ENCODE measurements around the gene LGALS9.
"Not testable (repeated sequence)": the region's sequence is repeated elsewhere in the genome, so short reads cannot be mapped to it uniquely, and the experiment has no call there.

LGALS9 gene

GRCh38 chr17:27669136-27669535 is 38.1 kb downstream of the LGALS9 start:
- no peak overlapping the region for H3K9ac ChIP-seq (ENCODE audit: low read depth in 1 of 2, low read length in 2 of 2)
- H3K9me3 ChIP-seq (ENCODE audit: control insufficient read depth in 2 of 2, low read length in 2 of 2): no peaks in the 10 kb centered on the region
- H3K4me1 ChIP-seq (ENCODE audit: control insufficient read depth in 2 of 2, insufficient read depth in 2 of 2, low read length in 2 of 2): no peaks in the 10 kb centered on the region
- no peaks in the 10 kb centered on the region for H3K27me3 ChIP-seq (ENCODE audit: control insufficient read depth in 2 of 2, insufficient read depth in 2 of 2, low read length in 2 of 2)
- H3K27ac ChIP-seq (ENCODE audit: low read depth in 2 of 2, low read length in 2 of 2): no peak overlapping the region
- no peaks in the 10 kb centered on the region for H3K36me3 ChIP-seq (ENCODE audit: control insufficient read depth in 2 of 2, insufficient read depth in 2 of 2, low read length in 2 of 2)
- H3K4me3 ChIP-seq (ENCODE audit: low read length in 2 of 2): no peak overlapping the region

GRCh38 chr17:27669850-27670249 is 38.9 kb downstream of the LGALS9 start:
- H3K36me3 ChIP-seq (ENCODE audit: control insufficient read depth in 2 of 2, insufficient read depth in 2 of 2, low read length in 2 of 2): no peaks in the 10 kb centered on the region
- no peaks in the 10 kb centered on the region for H3K9me3 ChIP-seq (ENCODE audit: control insufficient read depth in 2 of 2, low read length in 2 of 2)
- H3K9ac ChIP-seq (ENCODE audit: low read depth in 1 of 2, low read length in 2 of 2): no peak overlapping the region
- H3K27me3 ChIP-seq (ENCODE audit: control insufficient read depth in 2 of 2, insufficient read depth in 2 of 2, low read length in 2 of 2): no peaks in the 10 kb centered on the region
- H3K4me3 ChIP-seq (ENCODE audit: low read length in 2 of 2): no peak overlapping the region
- no peaks in the 10 kb centered on the region for H3K4me1 ChIP-seq (ENCODE audit: control insufficient read depth in 2 of 2, insufficient read depth in 2 of 2, low read length in 2 of 2)
- no peak overlapping the region for H3K27ac ChIP-seq (ENCODE audit: low read depth in 2 of 2, low read length in 2 of 2)

- Histone ChIP-seq H3K4me1 (ENCODE audit: control insufficient read depth in 2 of 2, insufficient read depth in 2 of 2, low read length in 2 of 2) (no peaks in the 10 kb centered on the region), H3K27ac (ENCODE audit: low read depth in 2 of 2, low read length in 2 of 2) (no peak overlapping the region), H3K9ac (ENCODE audit: low read depth in 1 of 2, low read length in 2 of 2) (no peak overlapping the region), H3K4me3 (ENCODE audit: low read length in 2 of 2) (no peak overlapping the region), H3K9me3 (ENCODE audit: control insufficient read depth in 2 of 2, low read length in 2 of 2) (no peaks in the 10 kb centered on the region), H3K27me3 (ENCODE audit: control insufficient read depth in 2 of 2, insufficient read depth in 2 of 2, low read length in 2 of 2) (no peaks in the 10 kb centered on the region), H3K36me3 (ENCODE audit: control insufficient read depth in 2 of 2, insufficient read depth in 2 of 2, low read length in 2 of 2) (no peaks in the 10 kb centered on the region)
Measured at GRCh38 chr17:27670791-27671590, 40.0 kb downstream of the LGALS9 start.

GRCh38 chr17:27671591-27671910 is 40.6 kb downstream of the LGALS9 start:
- Histone ChIP-seq H3K36me3 (ENCODE audit: control insufficient read depth in 2 of 2, insufficient read depth in 2 of 2, low read length in 2 of 2) (no peaks in the 10 kb centered on the region), H3K27me3 (ENCODE audit: control insufficient read depth in 2 of 2, insufficient read depth in 2 of 2, low read length in 2 of 2) (no peaks in the 10 kb centered on the region), H3K9ac (ENCODE audit: low read depth in 1 of 2, low read length in 2 of 2) (no peak overlapping the region), H3K27ac (ENCODE audit: low read depth in 2 of 2, low read length in 2 of 2) (no peak overlapping the region), H3K4me1 (ENCODE audit: control insufficient read depth in 2 of 2, insufficient read depth in 2 of 2, low read length in 2 of 2) (no peaks in the 10 kb centered on the region), H3K9me3 (ENCODE audit: control insufficient read depth in 2 of 2, low read length in 2 of 2) (no peaks in the 10 kb centered on the region), H3K4me3 (ENCODE audit: low read length in 2 of 2) (no peak overlapping the region)

- not testable (repeated sequence) for H3K36me3 ChIP-seq (ENCODE audit: control insufficient read depth in 2 of 2, insufficient read depth in 2 of 2, low read length in 2 of 2); H3K9ac ChIP-seq (ENCODE audit: low read depth in 1 of 2, low read length in 2 of 2); H3K27me3 ChIP-seq (ENCODE audit: control insufficient read depth in 2 of 2, insufficient read depth in 2 of 2, low read length in 2 of 2); H3K27ac ChIP-seq (ENCODE audit: low read depth in 2 of 2, low read length in 2 of 2); H3K4me3 ChIP-seq (ENCODE audit: low read length in 2 of 2); H3K4me1 ChIP-seq (ENCODE audit: control insufficient read depth in 2 of 2, insufficient read depth in 2 of 2, low read length in 2 of 2); H3K9me3 ChIP-seq (ENCODE audit: control insufficient read depth in 2 of 2, low read length in 2 of 2)
Measured at GRCh38 chr17:27671977-27672480, 41.0 kb downstream of the LGALS9 start.

GRCh38 chr17:27674335-27674734 is 43.3 kb downstream of the LGALS9 start:
- Histone ChIP-seq H3K4me3 (ENCODE audit: low read length in 2 of 2) (no peak overlapping the region), H3K9ac (ENCODE audit: low read depth in 1 of 2, low read length in 2 of 2) (no peak overlapping the region), H3K27me3 (ENCODE audit: control insufficient read depth in 2 of 2, insufficient read depth in 2 of 2, low read length in 2 of 2) (no peaks in the 10 kb centered on the region), H3K9me3 (ENCODE audit: control insufficient read depth in 2 of 2, low read length in 2 of 2) (no peaks in the 10 kb centered on the region), H3K4me1 (ENCODE audit: control insufficient read depth in 2 of 2, insufficient read depth in 2 of 2, low read length in 2 of 2) (no peaks in the 10 kb centered on the region), H3K36me3 (ENCODE audit: control insufficient read depth in 2 of 2, insufficient read depth in 2 of 2, low read length in 2 of 2) (no peaks in the 10 kb centered on the region), H3K27ac (ENCODE audit: low read depth in 2 of 2, low read length in 2 of 2) (no peak overlapping the region)

- Histone ChIP-seq H3K4me1 (ENCODE audit: control insufficient read depth in 2 of 2, insufficient read depth in 2 of 2, low read length in 2 of 2) (no peaks in the 10 kb centered on the region), H3K27ac (ENCODE audit: low read depth in 2 of 2, low read length in 2 of 2) (no peak overlapping the region), H3K4me3 (ENCODE audit: low read length in 2 of 2) (no peak overlapping the region), H3K9ac (ENCODE audit: low read depth in 1 of 2, low read length in 2 of 2) (no peak overlapping the region), H3K27me3 (ENCODE audit: control insufficient read depth in 2 of 2, insufficient read depth in 2 of 2, low read length in 2 of 2) (peaks cover 0 to 5% of the 10 kb centered on the region in 2 donors), H3K9me3 (ENCODE audit: control insufficient read depth in 2 of 2, low read length in 2 of 2) (no peaks in the 10 kb centered on the region), H3K36me3 (ENCODE audit: control insufficient read depth in 2 of 2, insufficient read depth in 2 of 2, low read length in 2 of 2) (no peaks in the 10 kb centered on the region)
Measured at GRCh38 chr17:27677191-27677590, 46.2 kb downstream of the LGALS9 start.

GRCh38 chr17:27686322-27686721 is 55.3 kb downstream of the LGALS9 start:
- H3K4me3 ChIP-seq (ENCODE audit: low read length in 2 of 2); H3K27me3 ChIP-seq (ENCODE audit: control insufficient read depth in 2 of 2, insufficient read depth in 2 of 2, low read length in 2 of 2); H3K9me3 ChIP-seq (ENCODE audit: control insufficient read depth in 2 of 2, low read length in 2 of 2); H3K4me1 ChIP-seq (ENCODE audit: control insufficient read depth in 2 of 2, insufficient read depth in 2 of 2, low read length in 2 of 2); H3K9ac ChIP-seq (ENCODE audit: low read depth in 1 of 2, low read length in 2 of 2); H3K36me3 ChIP-seq (ENCODE audit: control insufficient read depth in 2 of 2, insufficient read depth in 2 of 2, low read length in 2 of 2); H3K27ac ChIP-seq (ENCODE audit: low read depth in 2 of 2, low read length in 2 of 2): not testable (repeated sequence)

GRCh38 chr17:27690882-27691281 is 59.9 kb downstream of the LGALS9 start:
- no peaks in the 10 kb centered on the region for H3K4me1 ChIP-seq (ENCODE audit: control insufficient read depth in 2 of 2, insufficient read depth in 2 of 2, low read length in 2 of 2)
- no peak overlapping the region for H3K9ac ChIP-seq (ENCODE audit: low read depth in 1 of 2, low read length in 2 of 2)
- H3K27me3 ChIP-seq (ENCODE audit: control insufficient read depth in 2 of 2, insufficient read depth in 2 of 2, low read length in 2 of 2): no peaks in the 10 kb centered on the region
- H3K9me3 ChIP-seq (ENCODE audit: control insufficient read depth in 2 of 2, low read length in 2 of 2): peaks cover 0 to 7% of the 10 kb centered on the region in 2 donors
- no peaks in the 10 kb centered on the region for H3K36me3 ChIP-seq (ENCODE audit: control insufficient read depth in 2 of 2, insufficient read depth in 2 of 2, low read length in 2 of 2)
- H3K27ac ChIP-seq (ENCODE audit: low read depth in 2 of 2, low read length in 2 of 2): no peak overlapping the region
- no peak overlapping the region for H3K4me3 ChIP-seq (ENCODE audit: low read length in 2 of 2)

- H3K36me3 ChIP-seq (ENCODE audit: control insufficient read depth in 2 of 2, insufficient read depth in 2 of 2, low read length in 2 of 2); H3K27ac ChIP-seq (ENCODE audit: low read depth in 2 of 2, low read length in 2 of 2); H3K27me3 ChIP-seq (ENCODE audit: control insufficient read depth in 2 of 2, insufficient read depth in 2 of 2, low read length in 2 of 2); H3K9ac ChIP-seq (ENCODE audit: low read depth in 1 of 2, low read length in 2 of 2); H3K4me1 ChIP-seq (ENCODE audit: control insufficient read depth in 2 of 2, insufficient read depth in 2 of 2, low read length in 2 of 2); H3K4me3 ChIP-seq (ENCODE audit: low read length in 2 of 2); H3K9me3 ChIP-seq (ENCODE audit: control insufficient read depth in 2 of 2, low read length in 2 of 2): not testable (repeated sequence)
Measured at GRCh38 chr17:27695254-27695814, 64.3 kb downstream of the LGALS9 start.

Data from mucosa of rectum (tissue), 2 donors.